GM21447 (cell line): ENCODE results near the gene IQCM.
"Not testable (repeated sequence)": the region's sequence is repeated elsewhere in the genome, so short reads cannot be mapped to it uniquely, and the experiment has no call there.

ENCODE experiments used
- ATAC-seq: cut with Tn5 transposase; IDR thresholded peaks from one replicate; pipeline ENCODE4 v1.9.1; 2021; ENCODE audit not compliant: unreplicated experiment

IQCM gene

GRCh38 chr4:149486861-149487260 is 328.8 kb downstream of the IQCM start:
- no peak for ATAC-seq

- not testable (repeated sequence) for ATAC-seq
These were observed 347.0 kb downstream of the IQCM start for GRCh38 chr4:149468669-149469068.

GRCh38 chr4:149466446-149466845 is 349.2 kb downstream of the IQCM start:
- ATAC-seq = no peak

GRCh38 chr4:149465955-149466354 is 349.7 kb downstream of the IQCM start:
- ATAC-seq = no peak

- no peak for ATAC-seq
These were observed 372.1 kb downstream of the IQCM start for GRCh38 chr4:149443537-149443936.

- no peak for ATAC-seq
These were observed 374.3 kb downstream of the IQCM start for GRCh38 chr4:149441338-149441737.

- no peak for ATAC-seq
These were observed 389.2 kb downstream of the IQCM start for GRCh38 chr4:149426461-149426860.

- ATAC-seq = no peak
These were observed 406.1 kb downstream of the IQCM start for GRCh38 chr4:149409555-149409962.

GRCh38 chr4:149409146-149409545 is 406.5 kb downstream of the IQCM start:
- ATAC-seq = no peak

- no peak for ATAC-seq
These were observed 411.5 kb downstream of the IQCM start for GRCh38 chr4:149404143-149404542.

- ATAC-seq = no peak
These were observed 412.6 kb downstream of the IQCM start for GRCh38 chr4:149403081-149403480.

- ATAC-seq = no peak
These were observed 416.6 kb downstream of the IQCM start for GRCh38 chr4:149398993-149399392.

- peak; percentile 72 for ATAC-seq
These were observed 444.7 kb downstream of the IQCM start for GRCh38 chr4:149370785-149371420.

GRCh38 chr4:149370002-149370401 is 445.6 kb downstream of the IQCM start:
- no peak for ATAC-seq

GRCh38 chr4:149353241-149353640 is 462.4 kb downstream of the IQCM start:
- ATAC-seq = no peak

- no peak for ATAC-seq
These were observed 466.1 kb downstream of the IQCM start for GRCh38 chr4:149349541-149349940.

GRCh38 chr4:149347139-149347538 is 468.5 kb downstream of the IQCM start:
- no peak for ATAC-seq

GRCh38 chr4:149345424-149345823 is 470.2 kb downstream of the IQCM start:
- ATAC-seq = no peak

GRCh38 chr4:149344436-149344835 is 471.2 kb downstream of the IQCM start:
- no peak for ATAC-seq

- ATAC-seq = no peak
These were observed 472.0 kb downstream of the IQCM start for GRCh38 chr4:149343614-149344013.

- ATAC-seq = not testable (repeated sequence)
These were observed 474.5 kb downstream of the IQCM start for GRCh38 chr4:149341117-149341516.

GRCh38 chr4:149328161-149328560 is 487.5 kb downstream of the IQCM start:
- no peak for ATAC-seq

GRCh38 chr4:149322203-149322602 is 493.4 kb downstream of the IQCM start:
- no peak for ATAC-seq
